ENCODE measurements around the gene SLC35D2.

Gene SLC35D2

DNA sequence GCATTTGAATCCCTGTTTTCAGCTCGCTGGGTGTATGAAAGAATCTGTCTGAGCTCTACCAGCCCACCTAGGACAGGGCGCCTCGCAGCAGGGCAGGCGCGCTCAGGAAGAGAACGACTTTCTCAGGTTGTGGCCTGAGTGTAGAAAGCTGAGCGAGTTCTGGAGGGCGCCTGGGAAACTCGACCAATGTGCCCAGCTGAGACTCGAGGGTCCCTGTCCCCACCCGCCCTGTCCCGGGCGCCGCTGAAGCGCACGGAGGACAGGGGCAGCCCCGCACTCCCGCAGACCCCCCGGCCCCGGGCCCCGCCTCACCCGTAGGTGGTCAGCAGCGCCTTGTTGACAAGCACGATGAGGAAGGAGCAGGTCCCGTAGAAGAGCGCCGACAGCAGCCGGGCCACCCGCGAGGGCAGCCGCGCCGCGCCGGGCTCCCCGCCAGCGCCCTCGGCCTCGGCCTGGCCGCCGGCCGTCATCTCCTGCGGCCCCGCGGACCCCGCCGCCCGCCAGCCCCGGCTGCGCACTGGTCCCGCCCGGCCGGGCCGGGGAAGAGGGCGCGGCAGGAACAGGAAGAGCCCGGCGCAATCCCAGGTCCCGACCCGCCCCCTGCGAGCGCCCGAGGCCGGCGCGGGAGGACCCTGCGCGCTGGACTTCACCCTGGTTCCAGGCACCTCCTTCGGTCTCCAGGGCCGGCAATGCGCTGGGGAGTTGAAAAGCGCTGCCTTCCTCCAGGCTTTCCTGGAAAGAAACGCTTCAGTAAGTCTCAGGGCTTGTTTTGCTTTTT is at the start of gene SLC35D2:
TSS of gene SLC35D2 (minus strand) at position 547 of the 778 bp plus-strand sequence. CDS start at position 470, 77 bp downstream.
- DNase-seq, result peak; percentile 60

DNA sequence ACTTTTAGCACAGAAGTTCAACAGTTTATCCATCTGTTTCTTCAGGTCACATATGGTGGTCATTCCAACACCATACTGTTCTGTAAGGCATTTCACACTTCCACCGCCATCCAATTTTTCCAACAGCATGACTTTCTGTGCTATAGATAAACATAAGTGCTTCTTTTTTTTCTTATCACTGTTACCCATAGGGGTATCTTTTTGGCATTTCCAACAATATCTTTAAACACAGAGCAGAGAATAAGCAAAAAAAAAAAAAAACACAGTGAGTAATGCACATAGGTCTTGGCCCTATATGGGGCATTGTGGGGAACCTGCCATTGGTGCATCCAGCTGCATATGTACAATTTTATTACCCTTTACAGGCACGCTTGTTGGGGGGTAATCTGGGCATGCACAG is 46.9 kb upstream of the SLC35D2 start:
- DNase-seq, result no peak

DNA sequence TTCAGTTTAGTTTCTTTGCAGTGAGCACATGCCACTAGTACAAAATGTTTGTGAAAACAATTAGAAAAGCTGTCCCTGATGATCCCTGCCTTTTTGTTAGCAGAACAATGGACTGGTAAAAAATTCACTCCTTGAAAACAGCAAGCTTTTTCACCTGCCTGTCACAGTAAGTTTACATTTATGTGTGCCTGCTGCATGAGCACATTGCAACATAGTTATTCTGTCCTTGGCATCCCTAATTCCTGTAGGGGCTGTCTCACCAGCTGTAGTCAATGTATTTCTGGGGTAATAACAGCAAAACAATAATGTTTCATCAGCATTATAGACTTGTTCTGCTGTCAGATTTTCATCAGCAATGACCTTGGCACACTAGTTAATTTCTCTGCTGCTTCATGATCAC is 46.2 kb upstream of the SLC35D2 start:
- DNase-seq, result no peak

DNA sequence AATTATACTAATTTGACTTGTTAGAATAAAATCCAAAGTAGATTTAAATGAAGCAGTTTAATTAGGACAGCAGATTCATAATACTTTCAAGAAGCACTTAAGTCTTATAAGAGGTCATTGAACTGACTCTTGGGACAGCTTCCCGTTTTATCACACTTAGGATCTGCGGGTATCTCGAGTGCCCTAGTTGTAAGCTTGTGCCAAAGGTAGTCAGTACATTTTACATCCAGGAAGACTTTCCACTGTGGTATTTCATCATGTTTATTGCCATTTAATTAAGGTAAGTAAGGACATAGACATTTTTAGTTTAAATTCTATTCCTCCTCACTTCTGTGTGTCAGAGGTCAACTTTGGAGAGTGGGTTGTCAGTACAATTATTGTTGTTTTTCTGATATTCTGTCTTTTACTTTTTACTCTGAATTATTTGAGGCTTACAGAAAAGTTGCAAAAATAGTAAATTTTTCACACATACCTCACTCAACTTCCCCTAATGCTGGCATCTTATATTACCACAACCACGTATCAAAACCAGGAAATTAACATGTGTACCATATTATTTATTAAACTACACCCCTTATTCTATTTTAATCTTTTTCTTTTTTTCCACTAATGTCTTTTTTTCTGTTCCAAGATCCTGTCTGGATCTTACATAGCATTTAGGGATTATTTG is 42.1 kb upstream of the SLC35D2 start:
- DNase-seq, result no peak

DNA sequence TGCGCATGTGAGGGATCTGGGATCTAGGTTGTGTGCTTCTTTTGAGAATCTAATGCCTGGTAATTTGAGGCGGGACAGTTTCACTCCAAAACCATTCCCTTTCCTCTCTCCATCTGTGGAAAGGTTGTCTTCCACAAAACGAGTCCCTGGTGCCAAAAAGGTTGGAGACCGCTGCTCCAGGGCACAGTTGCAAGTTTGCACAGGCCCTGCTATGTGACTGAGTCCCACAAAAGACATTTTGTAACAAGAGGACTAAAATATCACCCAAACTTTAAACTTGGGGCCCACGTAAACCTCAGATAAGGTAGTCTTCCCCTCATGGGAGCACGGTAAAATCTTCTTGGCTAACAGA is 40.5 kb upstream of the SLC35D2 start:
- DNase-seq, result no peak

DNA sequence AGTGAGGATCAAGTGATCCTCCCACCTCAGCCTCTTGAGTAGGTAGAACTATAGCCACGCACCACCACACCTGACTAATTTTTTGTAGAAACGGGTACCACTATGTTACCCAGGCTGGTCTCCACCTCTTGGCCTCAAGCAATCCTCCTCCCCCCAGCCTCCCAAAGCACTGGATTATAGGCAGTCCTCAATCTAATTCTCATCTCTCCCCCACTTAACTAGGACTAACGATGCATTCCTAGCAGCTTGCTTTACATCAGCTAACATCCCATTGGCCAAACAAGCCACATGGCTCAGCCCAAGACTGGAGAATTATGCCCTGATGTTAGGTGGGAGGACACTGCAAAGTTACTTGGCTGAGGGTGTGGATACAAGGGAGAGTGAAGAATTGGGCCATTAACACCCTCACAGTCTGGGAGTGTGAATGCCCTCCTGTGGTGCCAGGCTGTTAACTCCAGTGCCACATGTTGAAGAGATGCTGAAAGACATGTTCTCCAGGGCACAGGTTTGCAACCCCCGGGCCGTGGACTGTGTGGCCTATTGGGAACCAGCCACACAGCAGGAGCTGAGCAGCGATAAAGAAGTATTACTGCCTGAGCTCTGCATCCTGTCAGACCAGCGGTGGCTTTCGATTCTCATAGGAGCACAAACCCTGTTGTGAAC is 39.9 kb upstream of the SLC35D2 start:
- no peak for DNase-seq

DNA sequence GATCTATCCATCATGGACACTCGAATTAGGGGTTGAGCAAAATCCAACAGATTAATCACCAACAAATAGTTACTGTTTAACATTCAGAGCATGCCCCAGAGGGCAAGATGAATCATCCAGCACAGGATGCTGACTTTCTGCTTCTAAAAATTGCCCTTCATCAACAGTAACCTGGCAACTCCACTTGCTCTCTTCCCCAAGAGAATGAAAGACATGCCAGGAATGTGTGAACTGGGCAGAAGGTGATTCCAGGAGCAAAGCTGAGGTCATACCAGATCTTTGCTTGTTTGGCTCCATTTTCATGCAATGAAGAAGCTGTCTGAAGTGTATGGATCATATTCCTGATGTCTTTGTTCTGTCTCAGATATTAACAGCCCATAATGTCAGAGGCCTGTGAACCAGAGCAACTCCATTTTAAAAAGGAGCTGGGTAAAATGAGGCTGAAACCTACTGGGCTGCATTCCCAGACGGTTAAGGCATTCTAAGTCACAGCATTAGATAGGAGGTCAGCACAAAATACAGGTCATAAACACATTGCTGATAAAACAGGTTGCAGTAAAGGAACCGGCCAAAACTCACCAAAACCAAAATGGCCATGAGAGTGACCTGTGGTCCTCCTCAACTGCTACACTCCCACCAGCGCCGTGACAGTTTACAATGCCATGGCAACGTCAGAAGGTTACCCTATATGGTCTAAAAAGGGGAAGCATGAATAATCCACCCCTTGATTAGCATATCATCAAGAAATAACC is 37.1 kb upstream of the SLC35D2 start:
- no peak for DNase-seq

DNA sequence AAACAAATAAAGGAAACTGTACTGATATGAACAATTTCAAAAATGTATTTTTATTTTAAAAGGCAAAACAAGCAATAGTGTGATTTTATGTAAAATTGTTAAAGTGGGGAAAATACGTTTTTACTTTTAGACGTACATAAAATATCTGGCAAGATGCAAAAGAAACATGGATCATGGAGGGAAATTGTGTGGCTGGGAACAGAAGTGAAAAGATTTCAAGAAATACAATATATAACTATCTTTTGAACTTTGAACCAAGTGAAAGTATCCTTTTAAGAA is 36.1 kb upstream of the SLC35D2 start:
- no peak for DNase-seq

DNA sequence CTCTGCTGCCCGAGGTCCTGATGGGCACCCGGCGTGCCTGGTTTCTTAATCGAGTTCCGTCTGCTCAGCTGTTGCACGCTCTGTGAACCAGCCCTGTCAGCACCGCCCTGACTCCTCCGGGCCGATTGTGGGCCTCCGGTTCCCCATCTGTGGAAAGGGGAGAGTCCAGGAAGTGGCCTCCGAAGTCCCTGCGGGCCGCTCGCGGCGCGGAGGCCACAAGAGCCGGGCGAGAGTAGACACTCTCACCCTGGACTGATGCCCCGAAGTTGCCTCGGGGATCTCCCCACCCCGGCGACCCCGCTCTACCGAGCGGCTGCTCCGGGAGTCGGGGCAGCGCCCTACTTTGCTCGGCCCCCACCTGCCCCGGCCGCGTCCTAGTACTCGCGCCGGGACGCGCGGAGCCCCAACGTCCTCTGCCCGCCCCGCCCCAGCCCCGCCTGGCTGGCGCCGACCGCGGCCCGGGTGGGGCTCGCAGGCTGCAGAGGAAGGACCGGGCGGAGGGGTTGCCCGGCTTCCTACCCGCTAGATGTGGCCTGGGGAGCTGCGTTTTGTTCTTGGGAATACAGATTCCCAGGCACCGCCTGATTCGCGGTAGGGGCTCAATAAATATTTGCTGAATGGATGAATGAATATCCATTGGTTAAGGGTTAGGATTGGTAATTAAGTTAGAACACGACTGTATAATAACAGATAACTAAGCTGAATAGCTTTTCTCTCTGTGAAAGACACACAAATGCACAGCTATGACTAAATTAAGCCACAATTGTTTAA is 35.6 kb upstream of the SLC35D2 start:
- DNase-seq, result peak; percentile 75

DNA sequence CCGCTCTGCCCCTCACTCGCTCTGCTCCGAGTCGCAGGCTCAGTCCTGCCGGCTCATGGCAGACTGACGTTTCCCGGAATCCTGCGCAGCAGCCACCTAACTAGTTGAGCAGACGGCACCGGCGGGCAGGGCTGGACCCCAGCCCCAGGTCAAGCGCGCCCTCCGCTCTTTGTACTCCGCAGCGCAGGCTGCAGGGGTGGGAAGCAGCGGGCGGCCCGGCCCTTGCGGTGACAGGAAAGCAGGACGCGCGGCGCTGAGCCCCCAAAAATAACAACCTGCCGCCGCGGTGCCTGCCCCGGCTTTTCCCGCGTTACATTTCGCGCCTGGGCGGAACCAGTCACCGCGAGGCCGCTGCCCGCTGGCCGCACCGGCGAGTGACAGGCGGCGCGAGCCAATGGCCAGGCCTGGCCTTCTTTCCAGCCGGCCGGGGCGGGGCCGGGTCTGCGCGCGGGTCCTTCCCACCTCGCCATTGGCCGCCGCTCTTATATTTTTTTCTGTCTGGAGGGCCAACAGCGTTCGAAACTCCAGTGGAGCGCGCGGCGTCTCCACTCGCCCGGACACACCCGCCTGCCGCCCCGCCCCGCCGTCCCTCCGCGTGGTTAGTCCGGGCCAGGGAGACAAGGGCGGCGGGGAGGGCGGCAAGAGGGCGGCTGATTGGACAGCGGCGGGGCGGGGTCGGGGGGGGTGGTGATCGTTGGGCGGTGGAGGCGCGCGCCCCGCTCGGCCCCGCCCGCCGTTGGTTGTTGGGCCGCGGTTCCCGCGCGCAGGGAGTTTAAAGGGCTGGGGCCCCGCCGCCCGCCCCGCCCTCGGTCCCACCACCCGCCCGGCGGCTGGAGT is 34.8 kb upstream of the SLC35D2 start, which contains the start of gene ZNF367:
TSS of gene ZNF367 (minus strand) at position 288 of the 837 bp plus-strand sequence. CDS start 338 bp downstream, outside the sequence.
- peak; percentile 98 for DNase-seq

DNA sequence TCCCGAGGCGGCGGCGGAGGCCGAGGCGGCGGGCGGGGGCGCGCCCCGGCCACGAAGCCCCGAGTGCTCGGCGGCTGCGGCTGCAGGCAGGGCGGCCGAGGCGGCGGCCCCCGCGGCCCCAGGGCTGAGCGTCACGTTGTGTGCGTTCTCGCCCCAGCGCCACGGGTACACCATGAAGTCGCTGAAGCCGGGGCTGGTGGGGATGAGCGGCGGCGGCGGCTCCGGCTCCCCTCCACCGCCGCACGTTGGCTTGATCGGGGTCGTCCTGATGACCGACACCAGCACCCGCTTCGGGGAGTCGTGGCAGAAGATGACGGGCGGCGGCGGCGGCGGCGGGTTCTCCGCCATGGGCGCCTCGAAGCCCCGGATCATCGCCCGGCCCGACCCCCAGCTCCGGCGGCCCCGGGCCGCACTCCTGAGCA is 34.2 kb upstream of the SLC35D2 start:
- DNase-seq, result no peak

DNA sequence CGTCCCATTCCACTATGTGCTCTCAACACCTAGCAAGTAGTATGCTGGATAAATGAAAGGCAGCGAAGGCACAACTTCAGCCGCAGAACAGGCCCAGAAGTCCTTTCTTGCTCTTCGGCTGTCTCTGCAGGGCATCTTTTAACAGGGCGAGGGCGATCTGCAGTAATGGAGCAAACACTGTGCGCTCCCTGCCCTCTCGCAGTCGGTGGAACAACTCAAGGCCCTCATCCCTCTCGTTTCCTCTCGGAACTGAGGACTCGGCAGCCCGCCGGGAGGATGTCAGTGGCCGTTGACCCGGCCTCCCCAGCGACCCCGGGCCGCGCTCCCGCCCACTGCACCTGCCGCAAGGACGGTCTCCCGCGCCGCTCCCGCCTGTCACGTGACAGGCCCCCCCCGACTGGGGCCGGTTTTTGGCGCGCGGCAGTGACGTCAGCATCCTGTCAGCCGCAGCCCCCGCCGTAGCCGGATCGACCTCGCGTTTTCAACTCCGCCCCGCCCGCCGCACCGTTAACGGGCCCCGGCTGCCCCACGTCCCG is 33.6 kb upstream of the SLC35D2 start:
- peak; percentile 92 for DNase-seq

DNA sequence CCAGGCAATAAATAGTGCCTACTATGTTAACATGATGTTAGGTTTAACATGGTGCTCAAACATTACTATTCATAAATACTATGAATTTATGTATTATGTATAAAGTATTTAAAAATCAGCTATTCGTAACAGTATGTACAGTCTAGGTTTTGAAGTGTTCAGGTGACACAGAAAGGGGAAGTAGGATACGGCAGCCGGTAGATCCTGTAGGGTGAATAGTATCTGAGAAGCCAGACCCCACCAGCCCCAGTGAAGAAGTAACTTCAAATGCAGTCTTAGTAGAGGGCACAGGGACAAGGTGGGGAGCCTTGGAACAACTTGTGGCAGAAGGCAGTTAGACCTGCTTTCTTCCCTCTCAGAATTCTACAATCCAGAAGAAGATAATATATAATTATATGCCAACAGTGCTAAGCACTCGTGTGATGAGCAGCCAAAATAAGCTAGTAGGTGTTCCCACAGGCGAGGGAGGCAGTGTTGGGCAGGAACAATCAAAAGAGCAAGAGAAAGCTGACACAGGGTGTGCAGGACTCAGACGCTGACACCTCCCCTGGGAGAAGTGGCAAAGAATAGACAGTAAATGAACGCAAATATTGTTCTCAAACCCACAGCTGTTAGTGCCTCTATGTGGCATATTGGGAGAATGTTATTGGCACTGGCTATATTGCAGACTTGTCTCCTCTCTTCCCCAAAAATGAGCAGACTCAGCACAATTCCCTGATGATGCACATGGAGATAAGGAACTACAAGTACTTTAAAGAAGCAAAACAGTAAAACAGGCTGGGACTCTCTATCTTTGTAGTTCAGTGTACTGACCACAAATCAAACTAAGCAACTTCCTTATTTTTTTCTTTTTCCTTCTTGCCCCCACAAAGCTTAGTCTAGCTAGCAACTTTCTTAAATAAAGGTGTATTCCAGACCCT is 30.1 kb upstream of the SLC35D2 start:
- DNase-seq, result no peak

DNA sequence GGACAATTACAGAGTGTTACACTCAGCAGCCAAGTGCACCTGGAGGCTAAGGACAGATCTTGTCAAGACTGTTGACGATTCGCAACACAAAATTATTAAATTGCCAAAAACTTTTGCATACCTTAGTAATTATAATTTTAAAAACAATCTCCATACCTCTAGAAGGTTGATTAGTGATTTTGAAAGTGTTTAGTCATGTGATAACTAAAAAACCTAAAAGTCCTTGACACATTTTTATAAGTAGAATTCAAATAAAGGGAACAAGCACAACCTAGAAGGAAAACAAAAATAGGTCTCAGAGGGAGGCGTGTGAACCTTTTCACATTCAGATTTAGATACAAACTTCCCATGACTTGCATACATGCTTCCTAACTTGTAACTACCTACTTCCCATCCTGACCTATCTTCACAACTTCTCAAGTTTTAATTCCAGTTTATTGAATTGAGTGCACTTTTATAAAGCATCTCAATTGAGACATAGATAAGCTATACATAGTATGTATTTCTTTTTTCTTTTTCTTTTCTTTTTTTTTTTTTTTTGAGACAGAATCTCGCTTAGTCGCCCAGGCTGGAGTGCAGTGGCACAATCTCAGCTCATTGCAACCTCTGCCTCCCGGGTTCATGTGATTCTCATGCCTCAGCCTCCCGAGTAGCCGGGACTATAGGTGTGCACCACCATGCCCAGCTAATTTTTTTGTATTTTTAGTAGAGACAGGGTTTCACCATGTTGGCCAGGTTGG is 28.8 kb upstream of the SLC35D2 start:
- DNase-seq, result no peak

DNA sequence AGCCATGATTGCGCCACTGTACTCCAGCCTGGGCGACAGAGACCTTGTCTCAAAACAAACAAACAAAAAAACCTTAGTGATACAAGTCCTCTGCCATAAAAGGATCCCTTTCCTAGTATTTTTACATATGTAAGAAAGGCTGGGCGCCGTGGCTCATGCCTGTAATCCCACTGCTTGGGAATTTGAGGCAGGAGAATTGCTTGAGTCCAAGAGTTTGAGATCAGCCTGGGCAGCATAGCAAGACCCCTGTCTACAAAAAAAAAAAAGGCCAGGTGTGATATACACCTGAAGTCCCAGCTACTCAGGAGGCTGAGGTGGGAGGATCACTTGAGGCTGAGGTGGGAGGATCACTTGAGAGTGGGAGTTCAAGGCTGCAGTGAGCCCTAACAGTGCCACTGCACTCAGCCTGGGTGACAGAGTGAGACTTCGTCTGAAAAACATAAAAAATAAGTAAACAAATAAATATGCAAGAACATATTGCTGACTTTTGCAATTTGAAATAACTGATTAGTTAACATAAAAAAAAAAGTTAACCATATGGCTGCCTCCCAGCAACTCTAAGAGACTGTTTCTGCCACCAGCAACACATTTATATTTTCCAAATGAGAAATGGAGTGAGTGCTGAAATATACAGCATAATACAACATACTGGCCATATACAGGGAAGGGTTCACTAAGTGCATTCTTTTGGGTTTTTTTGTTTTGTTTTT is 27.8 kb upstream of the SLC35D2 start:
- DNase-seq, result no peak

DNA sequence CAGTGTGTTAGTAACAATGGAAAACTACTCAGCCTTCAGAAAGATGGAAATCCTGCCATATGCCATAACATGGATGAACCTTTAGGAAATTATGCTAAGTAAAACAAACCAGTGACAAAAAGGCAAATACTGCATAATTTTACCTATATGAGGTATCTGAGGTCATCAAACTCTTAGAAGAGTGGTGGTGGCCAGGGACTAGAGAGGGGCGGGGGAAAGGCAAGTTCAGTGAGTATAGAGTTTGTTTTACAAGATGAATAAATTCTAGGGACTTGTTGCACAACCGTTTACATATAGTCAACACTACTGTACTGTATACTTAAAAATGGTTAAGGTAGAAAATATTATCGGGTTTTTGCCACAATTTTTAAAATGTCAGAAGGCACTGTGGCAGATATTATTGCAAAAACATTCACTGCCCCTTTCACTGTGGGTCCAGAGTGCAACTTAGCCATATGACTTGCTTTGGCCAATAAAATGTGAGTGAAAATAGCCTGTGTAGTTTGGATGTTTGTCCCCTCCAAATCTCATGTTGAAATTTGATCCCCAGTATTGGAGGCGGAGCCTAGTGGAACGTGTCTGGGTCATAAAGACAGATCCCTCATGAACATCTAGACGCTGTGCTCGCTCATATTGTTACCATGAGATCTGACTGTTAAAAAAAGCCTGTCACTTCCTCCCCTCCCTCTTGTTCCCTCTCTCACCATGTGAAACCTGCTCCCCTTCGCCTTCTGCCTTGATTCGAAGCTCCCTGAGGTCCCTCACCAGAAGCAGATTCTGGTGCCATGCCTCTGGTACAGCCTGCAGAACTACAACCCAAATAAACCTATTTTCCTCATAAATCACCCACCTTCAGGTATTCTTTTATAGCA is 25.1 kb upstream of the SLC35D2 start:
- no peak for DNase-seq

DNA sequence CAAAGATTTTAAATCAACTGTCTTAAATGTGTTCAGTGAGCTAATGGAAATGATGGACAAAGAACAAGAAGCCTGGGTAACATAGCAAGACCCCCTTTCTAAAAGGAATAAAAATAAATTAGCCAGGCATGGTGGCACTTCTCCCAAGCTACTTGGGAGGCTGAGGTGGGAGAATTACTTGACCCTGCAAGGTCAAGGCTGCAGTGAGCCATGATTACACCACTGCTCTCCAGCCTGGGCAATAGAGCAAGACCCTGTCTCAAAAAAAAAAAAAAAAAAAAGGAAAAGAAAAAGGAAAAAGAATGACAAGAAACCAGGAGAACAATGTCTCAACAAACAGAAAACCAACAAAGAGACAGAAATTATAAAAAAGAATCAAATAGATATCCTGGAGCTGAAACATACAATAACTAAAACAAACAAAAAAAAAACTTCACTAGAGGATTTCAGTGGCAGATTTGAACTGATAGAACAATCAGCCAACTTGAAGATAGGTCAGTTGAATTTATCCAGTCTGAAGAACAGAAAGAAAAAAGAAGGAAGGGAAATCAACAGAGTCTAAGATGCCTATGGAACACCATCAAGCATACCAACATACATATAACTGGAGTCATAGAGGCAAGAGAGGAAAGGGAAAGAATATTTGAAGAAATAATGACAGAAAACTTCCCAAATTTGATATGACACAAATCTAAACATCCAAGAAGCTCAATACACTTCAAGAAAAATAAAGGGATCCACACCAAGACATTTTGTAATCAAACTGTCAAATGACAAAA is 16.8 kb upstream of the SLC35D2 start:
- no peak for DNase-seq
